ENCODE results near the gene TRAF3.
A peak's percentile ranks its signal among the peaks of the same experiment; 100 is the strongest.

TRAF3 gene

GRCh38 chr14:102805371-102805891, 28.2 kb downstream of the TRAF3 start:
- TF ChIP-seq Cebpa-rat (IDR thresholded peaks at IDR 0.05), result no peak
- Histone ChIP-seq H3K9me3 (replicated peaks in 1 of 11) (0 out of 22 replicates have a peak, but pooled peaks cover 0 to 9% (median 0%) of the 10 kb centered on the region in 11 experiments), H3K4me1 (peaks cover 29 to 61% (median 47%) of the 10 kb centered on the region in 10 experiments), H4K20me1 (peaks cover 37 to 96% (median 82%) of the 10 kb centered on the region in 11 experiments; a peak in 21 of 22 replicates), H3K9ac (no peak overlapping the region), H3K27ac (no peak overlapping the region), H3K27me3 (no peaks in the 10 kb centered on the region), H3K4me2 (peak overlapping the region; percentile 36 to 69 (median 54); a peak in 21 of 22 replicates), H3K4me3 (no peak overlapping the region), H3K36me3 (peaks cover 0 to 34% (median 4%) of the 10 kb centered on the region in 11 experiments; a peak in 7 of 22 replicates)

- Histone ChIP-seq H3K4me3 (no peak overlapping the region), H3K9me3 (replicated peaks in 1 of 11) (0 out of 22 replicates have a peak, but pooled peaks cover 0 to 7% (median 0%) of the 10 kb centered on the region in 11 experiments), H4K20me1 (peaks cover 39 to 96% (median 86%) of the 10 kb centered on the region in 11 experiments; a peak in 21 of 22 replicates), H3K36me3 (peaks cover 0 to 39% (median 6%) of the 10 kb centered on the region in 11 experiments; a peak in 7 of 22 replicates), H3K4me2 (peak overlapping the region in 7 of 11 experiments; percentile 50 to 69 (median 57); a peak in 7 of 22 replicates), H3K27me3 (no peaks in the 10 kb centered on the region), H3K27ac (no peak overlapping the region), H3K4me1 (peaks cover 29 to 63% (median 46%) of the 10 kb centered on the region in 10 experiments), H3K9ac (no peak overlapping the region)
- TF ChIP-seq Cebpa-rat (IDR thresholded peaks at IDR 0.05), result no peak
Observed at GRCh38 chr14:102805941-102806340, 28.7 kb downstream of the TRAF3 start.

- TF ChIP-seq Cebpa-rat (IDR thresholded peaks at IDR 0.05), result no peak
- Histone ChIP-seq H3K27me3 (no peaks in the 10 kb centered on the region), H3K9me3 (replicated peaks in 1 of 11) (0 out of 22 replicates have a peak, but pooled peaks cover 0 to 2% (median 0%) of the 10 kb centered on the region in 11 experiments), H3K4me2 (peak overlapping the region in 3 of 11 experiments; percentile 59 to 69 (median 60); a peak in 4 of 22 replicates), H3K36me3 (peaks cover 0 to 44% (median 8%) of the 10 kb centered on the region in 11 experiments; a peak in 8 of 22 replicates), H4K20me1 (peaks cover 42 to 96% (median 90%) of the 10 kb centered on the region in 11 experiments; a peak in 21 of 22 replicates), H3K27ac (no peak overlapping the region), H3K4me1 (peaks cover 29 to 63% (median 46%) of the 10 kb centered on the region in 10 experiments), H3K9ac (no peak overlapping the region), H3K4me3 (no peak overlapping the region)
Observed at GRCh38 chr14:102806447-102806846, 29.2 kb downstream of the TRAF3 start.

GRCh38 chr14:102807013-102807406, 29.8 kb downstream of the TRAF3 start:
- TF ChIP-seq Cebpa-rat (IDR thresholded peaks at IDR 0.05), result no peak
- Histone ChIP-seq H4K20me1 (peaks cover 42 to 100% (median 96%) of the 10 kb centered on the region in 11 experiments; a peak in 21 of 22 replicates), H3K4me3 (no peak overlapping the region), H3K4me2 (peak overlapping the region; percentile 12 to 69 (median 59); a peak in 17 of 22 replicates), H3K36me3 (peaks cover 0 to 49% (median 9%) of the 10 kb centered on the region in 11 experiments; a peak in 8 of 22 replicates), H3K9ac (no peak overlapping the region), H3K4me1 (peaks cover 29 to 63% (median 46%) of the 10 kb centered on the region in 10 experiments), H3K27me3 (no peaks in the 10 kb centered on the region), H3K9me3 (replicated peaks in 1 of 11) (no peaks in the 10 kb centered on the region), H3K27ac (no peak overlapping the region)

GRCh38 chr14:102809870-102810269, 32.6 kb downstream of the TRAF3 start:
- Histone ChIP-seq H3K9ac (no peak overlapping the region), H3K4me3 (no peak overlapping the region), H3K4me1 (peaks cover 28 to 56% (median 38%) of the 10 kb centered on the region in 10 experiments), H4K20me1 (peaks cover 32 to 100% (median 85%) of the 10 kb centered on the region in 11 experiments; a peak in 21 of 22 replicates), H3K4me2 (peak overlapping the region in 3 of 11 experiments; percentile 20 to 34 (median 27); a peak in 3 of 22 replicates), H3K36me3 (peaks cover 6 to 52% (median 16%) of the 10 kb centered on the region in 11 experiments; a peak in 15 of 22 replicates), H3K27me3 (no peaks in the 10 kb centered on the region), H3K9me3 (replicated peaks in 1 of 11) (0 out of 22 replicates have a peak, but pooled peaks cover 0 to 8% (median 0%) of the 10 kb centered on the region in 11 experiments), H3K27ac (no peak overlapping the region; a peak in 1 of 22 replicates)
- no peak for TF ChIP-seq Cebpa-rat (IDR thresholded peaks at IDR 0.05)

GRCh38 chr14:102810523-102810922, 33.3 kb downstream of the TRAF3 start:
- peak overlapping the region in 1 of 11 experiments; percentile 27; a peak in 2 of 22 replicates for H3K4me2 ChIP-seq
- H3K9ac ChIP-seq, result no peak overlapping the region
- peaks cover 26 to 100% (median 85%) of the 10 kb centered on the region in 11 experiments; a peak in 20 of 22 replicates for H4K20me1 ChIP-seq
- H3K4me1 ChIP-seq, result peaks cover 21 to 49% (median 31%) of the 10 kb centered on the region in 10 experiments
- peaks cover 5 to 54% (median 17%) of the 10 kb centered on the region in 11 experiments; a peak in 15 of 22 replicates for H3K36me3 ChIP-seq
- TF ChIP-seq Cebpa-rat (IDR thresholded peaks at IDR 0.05), result no peak
- no peaks in the 10 kb centered on the region for H3K27me3 ChIP-seq
- no peak overlapping the region for H3K4me3 ChIP-seq
- H3K9me3 ChIP-seq (replicated peaks in 1 of 11), result 0 out of 22 replicates have a peak, but pooled peaks cover 0 to 8% (median 0%) of the 10 kb centered on the region in 11 experiments
- H3K27ac ChIP-seq, result no peak overlapping the region

GRCh38 chr14:102811254-102811963, 34.2 kb downstream of the TRAF3 start:
- H3K27ac ChIP-seq, result no peak overlapping the region
- no peak for TF ChIP-seq Cebpa-rat (IDR thresholded peaks at IDR 0.05)
- no peaks in the 10 kb centered on the region for H3K27me3 ChIP-seq

GRCh38 chr14:102811971-102812370, 34.7 kb downstream of the TRAF3 start:
- Histone ChIP-seq H3K27me3 (no peaks in the 10 kb centered on the region), H3K4me1 (peaks cover 15 to 38% (median 19%) of the 10 kb centered on the region in 10 experiments), H3K36me3 (peaks cover 6 to 57% (median 17%) of the 10 kb centered on the region in 11 experiments; a peak in 20 of 22 replicates), H3K4me2 (no peak overlapping the region), H3K27ac (no peak overlapping the region), H3K9me3 (replicated peaks in 1 of 11) (0 out of 22 replicates have a peak, but pooled peaks cover 0 to 8% (median 0%) of the 10 kb centered on the region in 11 experiments), H4K20me1 (peaks cover 21 to 100% (median 85%) of the 10 kb centered on the region in 11 experiments; a peak in 20 of 22 replicates), H3K9ac (no peak overlapping the region), H3K4me3 (no peak overlapping the region)
- no peak for TF ChIP-seq Cebpa-rat (IDR thresholded peaks at IDR 0.05)

More at GRCh38 chr14:102811254-102811963, 34.2 kb downstream of the TRAF3 start:
- Histone ChIP-seq H3K4me3 (no peak overlapping the region), H3K9ac (no peak overlapping the region), H3K36me3 (peaks cover 5 to 54% (median 16%) of the 10 kb centered on the region in 11 experiments; a peak in 18 of 22 replicates), H3K9me3 (replicated peaks in 1 of 11) (0 out of 22 replicates have a peak, but pooled peaks cover 0 to 8% (median 0%) of the 10 kb centered on the region in 11 experiments), H3K4me2 (no peak overlapping the region), H4K20me1 (peaks cover 24 to 100% (median 85%) of the 10 kb centered on the region in 11 experiments; a peak in 20 of 22 replicates), H3K4me1 (peaks cover 17 to 43% (median 24%) of the 10 kb centered on the region in 10 experiments)
